Lower lobe of right lung (tissue), 2 donors: ENCODE results near the gene KCNG4. TPM values are rescaled to one million over a fixed set of nuclear protein-coding genes. Genes with fewer than 3 reads are reported as not detected.
A peak's percentile ranks its signal among the peaks of the same experiment; 100 is the strongest.

Experiments
- ATAC-seq, 2 donors: fragments of 200-7000 bp; cut with Tn5 transposase; one replicate each; pipeline ENCODE4 v1.9.1; 2020 to 2022; ENCODE audit warnings: mild to moderate bottlenecking in 2 of 2, moderate library complexity in 2 of 2
- DNase-seq: peaks from one replicate; pipeline ENCODE4 v3.0.0-alpha.2; 2020
- H3K27ac ChIP-seq: fragments of 200-600 bp; one replicate; pipeline ENCODE4 v1.8.0; 2022
- H3K27me3 ChIP-seq: fragments of 200-600 bp; one replicate; pipeline ENCODE4 v1.8.0; 2022; ENCODE audit warnings: low read depth
- H3K36me3 ChIP-seq: fragments of 200-600 bp; one replicate; pipeline ENCODE4 v1.8.0; 2022; ENCODE audit warnings: mild to moderate bottlenecking
- H3K4me1 ChIP-seq: fragments of 200-600 bp; one replicate; pipeline ENCODE4 v1.8.0; 2022
- H3K4me3 ChIP-seq: fragments of 200-600 bp; one replicate; pipeline ENCODE4 v1.8.0; 2022; ENCODE audit warnings: mild to moderate bottlenecking
- H3K9me3 ChIP-seq: fragments of 200-600 bp; one replicate; pipeline ENCODE4 v1.8.0; 2022
- intact Hi-C: fragments of 100-400 bp; cut with DNase I; formaldehyde crosslinking; loops from one replicate; pipeline ENCODE4 v1.11.0; 2022
- long read RNA-seq: library from polyadenylated mRNA; unstranded; transcript quantifications from one replicate; pipeline ENCODE4 v2.0.0, GENCODE V29; 2021
- total RNA-seq: library from RNA; stranded (reverse); fragmentation: NEBNext Ultra II Directional; extraction: Animal tissue kit (Norgen Biotek cat#: 25700); gene quantifications from one replicate; pipeline ENCODE4 v1.2.1, GENCODE V29; 2021
- TF ChIP-seq, protein P1 (sequence below): fragments of 200-600 bp; IDR thresholded peaks from one replicate; pipeline ENCODE4 v1.8.0; 2022; ENCODE audit warnings: antibody characterized with exemption, mild to moderate bottlenecking
- donor health status: DM: no; HTN: yes; CAD: no; lungs with severe emphysema.

The KCNG4 gene, protein sequence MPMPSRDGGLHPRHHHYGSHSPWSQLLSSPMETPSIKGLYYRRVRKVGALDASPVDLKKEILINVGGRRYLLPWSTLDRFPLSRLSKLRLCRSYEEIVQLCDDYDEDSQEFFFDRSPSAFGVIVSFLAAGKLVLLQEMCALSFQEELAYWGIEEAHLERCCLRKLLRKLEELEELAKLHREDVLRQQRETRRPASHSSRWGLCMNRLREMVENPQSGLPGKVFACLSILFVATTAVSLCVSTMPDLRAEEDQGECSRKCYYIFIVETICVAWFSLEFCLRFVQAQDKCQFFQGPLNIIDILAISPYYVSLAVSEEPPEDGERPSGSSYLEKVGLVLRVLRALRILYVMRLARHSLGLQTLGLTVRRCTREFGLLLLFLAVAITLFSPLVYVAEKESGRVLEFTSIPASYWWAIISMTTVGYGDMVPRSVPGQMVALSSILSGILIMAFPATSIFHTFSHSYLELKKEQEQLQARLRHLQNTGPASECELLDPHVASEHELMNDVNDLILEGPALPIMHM
- not detected for total RNA-seq
- long read RNA-seq: 0 reads

DNA sequence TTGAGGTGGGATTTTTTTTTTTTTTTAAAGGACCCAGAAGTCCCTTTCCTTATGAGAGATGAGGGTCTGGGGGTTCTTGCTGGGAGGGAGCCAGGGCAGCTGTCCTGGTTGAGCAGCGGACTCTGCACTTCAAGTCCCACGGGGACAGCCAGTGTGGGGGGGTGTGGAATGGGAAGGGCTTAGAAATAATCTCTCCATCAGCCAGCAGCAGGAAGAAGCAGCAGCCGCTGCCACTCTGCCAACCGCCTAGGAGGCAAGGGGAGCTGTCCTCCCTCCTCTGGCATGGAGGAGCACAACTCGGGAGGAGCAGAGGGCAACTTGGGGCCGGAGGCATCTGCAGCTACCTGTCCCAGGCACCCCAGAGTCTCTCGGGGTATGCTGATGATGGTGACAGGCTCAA, at the start of gene KCNG4:
Gene KCNG4, minus strand, starts transcription at position 104 of the 400 bp plus-strand sequence. CDS start 2,527 bp downstream, outside the sequence.
- TF ChIP-seq, protein P1, sequence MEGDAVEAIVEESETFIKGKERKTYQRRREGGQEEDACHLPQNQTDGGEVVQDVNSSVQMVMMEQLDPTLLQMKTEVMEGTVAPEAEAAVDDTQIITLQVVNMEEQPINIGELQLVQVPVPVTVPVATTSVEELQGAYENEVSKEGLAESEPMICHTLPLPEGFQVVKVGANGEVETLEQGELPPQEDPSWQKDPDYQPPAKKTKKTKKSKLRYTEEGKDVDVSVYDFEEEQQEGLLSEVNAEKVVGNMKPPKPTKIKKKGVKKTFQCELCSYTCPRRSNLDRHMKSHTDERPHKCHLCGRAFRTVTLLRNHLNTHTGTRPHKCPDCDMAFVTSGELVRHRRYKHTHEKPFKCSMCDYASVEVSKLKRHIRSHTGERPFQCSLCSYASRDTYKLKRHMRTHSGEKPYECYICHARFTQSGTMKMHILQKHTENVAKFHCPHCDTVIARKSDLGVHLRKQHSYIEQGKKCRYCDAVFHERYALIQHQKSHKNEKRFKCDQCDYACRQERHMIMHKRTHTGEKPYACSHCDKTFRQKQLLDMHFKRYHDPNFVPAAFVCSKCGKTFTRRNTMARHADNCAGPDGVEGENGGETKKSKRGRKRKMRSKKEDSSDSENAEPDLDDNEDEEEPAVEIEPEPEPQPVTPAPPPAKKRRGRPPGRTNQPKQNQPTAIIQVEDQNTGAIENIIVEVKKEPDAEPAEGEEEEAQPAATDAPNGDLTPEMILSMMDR: no peak
- H3K36me3 ChIP-seq: no peaks in the 10 kb centered on the region
- H3K27me3 ChIP-seq: peaks cover 5% of the 10 kb centered on the region
- no peak for DNase-seq
- H3K4me3 ChIP-seq: no peak within 1 kb of the TSS
- H3K4me1 ChIP-seq: peaks cover 7% of the 10 kb centered on the region
- intact Hi-C loops: no loop called here
- H3K9me3 ChIP-seq: no peaks in the 10 kb centered on the region
- H3K27ac ChIP-seq: no peak within 1 kb of the TSS
- ATAC-seq: no peak

DNA sequence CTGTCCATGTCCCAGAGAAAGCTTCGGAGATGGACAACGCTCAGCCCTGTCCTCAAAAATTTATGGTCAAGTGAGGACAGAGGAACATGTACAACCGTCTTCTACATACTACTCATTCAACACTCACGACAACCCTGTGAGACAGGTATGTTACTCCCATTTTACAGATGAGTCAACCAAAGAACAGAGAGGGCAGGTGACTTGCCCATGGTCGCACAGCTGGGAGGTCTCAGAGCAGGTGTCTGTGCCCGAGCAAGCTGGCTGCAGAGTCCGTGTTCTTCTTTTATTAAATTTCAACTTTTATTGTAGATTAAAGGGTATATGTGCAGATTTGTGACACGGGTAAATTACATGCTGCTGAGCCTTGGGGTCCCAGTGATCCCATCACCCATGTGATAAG, 49.1 kb upstream of the KCNG4 start:
- DNase-seq (no peak), ATAC-seq (no peak)
- TF ChIP-seq, protein P1: no peak
- Histone ChIP-seq H3K36me3 (no peaks in the 10 kb centered on the region), H3K27me3 (peaks cover under 1% of the 10 kb centered on the region), H3K9me3 (no peaks in the 10 kb centered on the region), H3K27ac (no peak overlapping the region), H3K4me1 (peaks cover 29% of the 10 kb centered on the region), H3K4me3 (no peak overlapping the region)
- intact Hi-C loops: no loop called here

DNA sequence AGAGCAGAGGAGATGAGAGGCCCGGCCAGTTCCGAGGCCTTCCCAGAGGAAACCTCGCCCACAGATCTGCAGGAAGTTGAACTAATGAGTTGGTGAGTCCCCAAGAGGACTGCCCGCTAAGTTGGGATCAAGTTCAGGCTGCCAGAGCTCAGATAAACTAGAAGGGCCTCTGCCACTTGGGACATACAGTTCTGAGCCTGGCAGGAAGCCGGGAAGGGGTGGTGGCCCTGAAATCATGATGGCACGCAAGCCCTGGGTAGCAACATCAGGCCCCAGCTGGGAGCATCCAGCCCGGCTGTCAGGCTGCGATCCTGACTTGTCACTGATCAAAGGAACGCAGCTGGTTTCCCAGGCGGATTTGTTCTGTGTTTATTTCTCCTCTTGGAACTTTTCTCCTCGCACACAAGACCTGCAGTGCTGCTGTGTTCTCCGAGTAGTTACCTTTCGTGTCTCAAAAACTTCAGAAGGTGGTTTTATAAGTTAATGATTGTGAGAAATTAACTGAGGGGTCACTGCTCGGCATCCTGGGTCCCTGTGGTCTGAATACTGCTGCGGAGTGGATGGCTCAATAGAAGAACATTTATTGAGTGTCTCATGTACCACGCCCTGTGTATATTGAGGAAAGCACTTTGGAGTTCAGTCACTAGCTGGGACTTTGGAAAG, 46.9 kb upstream of the KCNG4 start:
- Histone ChIP-seq H3K27me3 (no peaks in the 10 kb centered on the region), H3K36me3 (no peaks in the 10 kb centered on the region), H3K4me1 (peaks cover 32% of the 10 kb centered on the region), H3K9me3 (no peaks in the 10 kb centered on the region), H3K4me3 (no peak overlapping the region), H3K27ac (peak overlapping the region; percentile 75)
- ATAC-seq: peak; percentile 59 to 74
- peak; percentile 75 for DNase-seq
- TF ChIP-seq, protein P1: no peak
- intact Hi-C loops: no loop called here

DNA sequence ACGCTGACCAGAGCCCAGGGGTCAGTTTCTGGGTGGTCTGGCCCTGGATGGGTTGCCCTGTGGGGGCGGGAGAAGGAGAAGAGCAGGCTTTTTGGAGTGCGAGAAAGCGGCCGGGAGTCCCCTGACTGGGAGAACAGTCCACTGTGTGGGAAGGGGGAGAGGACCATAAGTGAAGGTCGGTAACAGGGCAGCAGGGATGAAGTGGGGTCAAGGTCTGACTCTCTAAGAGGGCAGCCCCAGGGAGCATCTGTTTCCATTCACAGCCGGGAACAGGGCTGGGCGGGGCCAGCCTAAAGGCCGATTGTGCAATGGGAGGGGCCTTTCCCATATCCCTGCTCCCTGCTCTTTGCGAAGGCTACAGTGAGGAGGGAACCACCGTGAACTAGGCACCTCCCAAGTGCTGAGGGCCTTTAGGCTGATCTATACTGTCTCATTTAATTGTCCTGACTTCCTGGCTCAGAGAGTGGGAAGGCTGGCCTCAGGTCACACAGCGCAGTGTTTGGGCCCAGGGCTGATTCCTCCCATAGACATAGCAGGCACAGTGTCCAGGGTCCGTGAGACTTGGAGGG, 44.4 kb upstream of the KCNG4 start:
- H3K4me3 ChIP-seq: no peak overlapping the region
- TF ChIP-seq, protein P1: no peak
- peaks cover 32% of the 10 kb centered on the region for H3K4me1 ChIP-seq
- ATAC-seq (peak; percentile 74 to 77), DNase-seq (peak; percentile 59)
- H3K27me3 ChIP-seq: no peaks in the 10 kb centered on the region
- no peaks in the 10 kb centered on the region for H3K9me3 ChIP-seq
- H3K36me3 ChIP-seq: no peaks in the 10 kb centered on the region
- peak overlapping the region; percentile 75 for H3K27ac ChIP-seq
- intact Hi-C loops: no loop called here

DNA sequence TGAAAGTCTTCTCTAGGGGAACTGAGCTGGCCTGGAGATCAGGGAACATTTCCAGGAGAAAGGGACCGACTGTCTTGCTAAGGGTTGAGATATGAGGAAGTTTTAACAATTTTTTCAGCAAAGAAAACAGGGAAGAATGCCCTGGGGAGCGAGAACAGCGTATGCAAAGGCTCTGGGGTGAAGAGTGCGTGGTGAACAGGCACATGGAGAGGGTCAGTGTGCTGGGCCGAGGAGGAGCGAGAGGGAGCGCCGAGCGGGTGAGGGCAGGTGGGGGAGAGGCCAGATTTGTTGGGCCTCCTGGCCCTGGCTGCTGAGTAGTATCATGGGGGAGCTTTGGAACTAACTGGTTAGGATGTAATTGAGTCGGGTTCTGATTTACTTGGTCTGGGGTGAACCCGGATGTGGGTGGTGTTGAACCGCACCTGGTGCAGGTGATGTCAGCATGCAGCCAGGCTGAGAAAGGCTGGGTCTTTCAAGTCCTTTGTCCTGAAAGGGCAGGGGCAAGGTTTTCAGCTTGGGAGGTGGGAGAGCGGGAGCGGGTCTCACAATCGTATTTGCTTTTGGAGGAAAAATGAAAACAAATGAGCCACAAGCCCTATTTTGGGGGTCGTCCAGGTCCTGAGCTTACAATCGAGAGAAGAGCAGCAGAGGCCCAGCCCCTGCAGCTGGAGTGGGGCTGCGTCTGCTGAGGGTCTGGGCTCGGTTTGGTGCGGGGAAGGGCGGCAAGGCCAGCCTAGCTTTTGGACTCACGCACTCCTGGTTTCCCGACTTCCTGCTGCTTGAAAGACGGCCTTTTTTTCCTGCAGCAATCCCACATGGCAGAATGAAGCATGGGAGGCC, 43.7 kb upstream of the KCNG4 start:
- no peaks in the 10 kb centered on the region for H3K36me3 ChIP-seq
- peak overlapping the region; percentile 75 for H3K27ac ChIP-seq
- DNase-seq (no peak), ATAC-seq (no peak)
- TF ChIP-seq, protein P1: no peak
- H3K9me3 ChIP-seq: no peaks in the 10 kb centered on the region
- H3K4me3 ChIP-seq: no peak overlapping the region
- intact Hi-C loops: no loop called here
- H3K27me3 ChIP-seq: no peaks in the 10 kb centered on the region
- H3K4me1 ChIP-seq: peaks cover 32% of the 10 kb centered on the region
